HepG2 (cell line): ENCODE measurements around the gene TLE5.

Experiments
- ATF3 ChIP-seq: sonication (generic); formaldehyde crosslinking; IDR thresholded peaks from 2 replicates; pipeline ENCODE4 v1.4.0; 2020; ENCODE audit warnings: missing genetic modification reagents
- GABPA ChIP-seq, 2 experiments: IDR thresholded peaks; 2 replicates each; pipeline ENCODE4 v1.6.1; 2011 to 2016; ENCODE audit warnings: low read depth in 2 of 2, low read length in 1 of 2, missing biosample characterization in 1 of 2, missing genetic modification characterization in 1 of 2
- TAF1 ChIP-seq: sonication (generic); formaldehyde crosslinking; IDR thresholded peaks from 2 replicates; pipeline ENCODE4 v1.4.0; 2020; ENCODE audit warnings: missing genetic modification reagents
- ZBTB1 ChIP-seq: sonication (generic); formaldehyde crosslinking; IDR thresholded peaks from 2 replicates; pipeline ENCODE4 v1.4.0; 2020; ENCODE audit warnings: missing genetic modification reagents, borderline replicate concordance
- ZNF12 ChIP-seq: sonication (generic); formaldehyde crosslinking; IDR thresholded peaks from 2 replicates; pipeline ENCODE4 v1.5.0; 2020; ENCODE audit warnings: missing genetic modification reagents

- TF ChIP-seq ZBTB1 (CRISPR knock-in tag) (no peak), ZNF12 (CRISPR knock-in tag) (no peak), ATF3 (no peak), TAF1 (CRISPR knock-in tag) (no peak), GABPA (IDR thresholded peaks at IDR 0.05; ENCODE audit: low read depth, low read length) (no peak), GABPA (CRISPR knock-in tag; IDR thresholded peaks at IDR 0.05; ENCODE audit: low read depth) (no peak)
Observed at GRCh38 chr19:3048190-3048533, 14.1 kb downstream of the TLE5 start.
